K562 (cell line): ENCODE results near the gene POLR3GL.

Experiments used
- E2F6 ChIP-seq, 2 experiments: IDR thresholded peaks; 2 replicates each; pipeline ENCODE4 v1.6.1; 2011; ENCODE audit warnings: borderline replicate concordance in 1 of 2, control low read depth in 1 of 2, low read depth in 1 of 2, low read length in 1 of 2, mild to moderate bottlenecking in 1 of 2, mixed read lengths in 1 of 2, moderate library complexity in 1 of 2; ENCODE audit not compliant: insufficient read depth in 1 of 2, insufficient read length in 1 of 2, poor library complexity in 1 of 2, severe bottlenecking in 1 of 2; ENCODE audit errors: extremely low read depth in 1 of 2
- ETV6 ChIP-seq, 3 experiments: fragments of 150-350 bp in 1 of 3; sonication (generic) in 1 of 3; formaldehyde crosslinking in 1 of 3; IDR thresholded peaks; 2 replicates each; pipeline versions ENCODE4 v1.6.1 to v1.8.0; 2014 to 2022; ENCODE audit warnings: borderline replicate concordance in 2 of 3, low read depth in 2 of 3, antibody characterized with exemption in 1 of 3, low read length in 1 of 3, mild to moderate bottlenecking in 1 of 3, missing genetic modification reagents in 1 of 3
- GTF2F1 ChIP-seq: IDR thresholded peaks from 2 replicates; pipeline ENCODE4 v1.6.1; 2011; ENCODE audit warnings: low read depth, low read length, improper control_type of control experiment
- MXD1 ChIP-seq: fragments of 250-450 bp; sonication (Bioruptor Pico); IDR thresholded peaks from 2 replicates; pipeline ENCODE4 v1.8.0; 2021; ENCODE audit warnings: borderline replicate concordance, mild to moderate bottlenecking, moderate library complexity; ENCODE audit not compliant: poor library complexity, severe bottlenecking
- U2AF1 ChIP-seq: fragments of 200-400 bp; formaldehyde crosslinking; optimal IDR thresholded peaks from 2 replicates; pipeline ENCODE3; 2017; ENCODE audit warnings: mild to moderate bottlenecking, low read depth, low read length, moderate library complexity
- ZNF583 ChIP-seq: fragments of 250-450 bp; sonication (Bioruptor Pico); IDR thresholded peaks from 2 replicates; pipeline ENCODE4 v1.4.0; 2020

- TF ChIP-seq GTF2F1, result no peak
- no peak for TF ChIP-seq E2F6 (IDR thresholded peaks at IDR 0.05; ENCODE audit: borderline replicate concordance in 1 of 2, extremely low read depth in 1 of 2, insufficient read depth in 1 of 2, insufficient read length in 1 of 2, low read depth in 1 of 2, low read length in 1 of 2, poor library complexity in 1 of 2, severe bottlenecking in 1 of 2)
- no peak for TF ChIP-seq MXD1 (CRISPR knock-in tag)
- no peak for TF ChIP-seq ETV6 (IDR thresholded peaks at IDR 0.05; ENCODE audit: borderline replicate concordance in 1 of 2, low read depth in 2 of 2, low read length in 1 of 2)
- TF ChIP-seq ETV6 (CRISPR knock-in tag; IDR thresholded peaks at IDR 0.05; ENCODE audit: borderline replicate concordance), result no peak
- no peak for TF ChIP-seq ZNF583
- TF ChIP-seq U2AF1, result no peak
These were observed 55.0 kb downstream of the POLR3GL start for GRCh38 chr1:146019231-146020057.
